Fibroblast of skin of left quadriceps (primary cell): Measurements from ENCODE around the gene PPP6R2.
"Not testable (repeated sequence)": the region's sequence is repeated elsewhere in the genome, so short reads cannot be mapped to it uniquely, and the experiment has no call there.

Source experiments
- DNase-seq, 2 experiments: peaks; one replicate each; pipeline ENCODE4 v3.0.0-alpha.2; 2013; ENCODE audit warnings: low read depth in 2 of 2

PPP6R2 gene

GRCh38 chr22:50399751-50400331 is 56.7 kb downstream of the PPP6R2 start:
- no peak for DNase-seq

GRCh38 chr22:50400406-50400805 is 57.3 kb downstream of the PPP6R2 start:
- DNase-seq = no peak

DNA sequence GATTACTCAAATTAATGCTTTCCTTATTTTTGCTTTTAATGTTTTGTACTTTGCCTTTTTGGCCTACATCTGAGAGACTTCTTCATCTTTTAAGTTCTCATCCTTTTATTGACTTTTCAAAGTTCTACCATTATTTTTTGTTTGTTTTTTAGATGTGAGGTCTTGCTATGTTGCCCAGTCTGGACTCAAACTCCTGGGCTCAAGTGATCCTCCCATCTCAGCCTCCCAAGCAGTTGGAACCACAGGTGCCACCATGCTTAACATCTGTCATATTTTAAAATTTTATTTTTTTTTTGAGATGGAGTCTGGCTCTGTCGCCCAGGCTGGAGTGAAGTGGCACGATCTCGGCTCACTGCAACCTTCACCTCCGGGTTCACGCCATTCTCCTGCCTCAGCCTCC is 57.8 kb downstream of the PPP6R2 start:
- no peak for DNase-seq

DNA sequence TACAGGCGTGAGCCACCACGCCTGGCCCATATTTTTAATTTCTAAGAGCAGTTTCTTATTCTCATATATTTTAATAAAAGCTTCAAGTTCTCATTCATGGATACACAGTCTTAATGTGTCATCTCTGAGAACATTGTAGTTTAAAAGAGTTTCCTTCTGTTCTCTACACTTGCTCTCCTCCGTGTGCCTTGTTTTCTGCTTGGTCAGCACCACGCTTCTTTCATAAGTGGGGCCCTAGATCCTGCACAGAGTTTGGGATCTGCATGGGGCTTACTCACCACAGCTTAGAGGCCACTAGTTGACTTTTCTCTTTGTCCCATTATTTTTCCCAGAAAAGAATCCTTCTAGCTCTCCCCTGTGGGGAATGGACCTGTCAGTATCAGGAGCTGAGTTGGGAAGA is 58.8 kb downstream of the PPP6R2 start:
- no peak for DNase-seq

DNA sequence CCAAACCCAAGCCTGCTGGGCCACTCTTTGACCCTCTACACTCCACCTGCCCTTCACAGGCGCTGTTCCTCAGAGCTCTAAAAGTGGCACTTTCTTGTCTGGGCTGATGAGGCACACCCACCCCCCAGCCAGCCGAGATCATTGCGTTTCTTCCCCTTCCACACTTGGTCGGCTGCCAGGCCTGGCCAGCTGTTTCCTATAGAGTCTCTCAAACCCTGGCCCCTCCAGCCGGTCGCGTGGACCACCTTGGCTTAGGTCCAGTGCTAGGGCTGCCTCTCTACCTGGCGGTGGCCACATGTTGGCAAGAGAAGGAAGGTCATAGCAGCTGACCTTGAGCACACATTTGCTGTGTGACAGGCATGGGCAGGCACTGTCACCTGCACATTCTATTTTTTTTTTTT is 60.6 kb downstream of the PPP6R2 start:
- peak in 1 of 2 experiments; percentile 3 for DNase-seq

DNA sequence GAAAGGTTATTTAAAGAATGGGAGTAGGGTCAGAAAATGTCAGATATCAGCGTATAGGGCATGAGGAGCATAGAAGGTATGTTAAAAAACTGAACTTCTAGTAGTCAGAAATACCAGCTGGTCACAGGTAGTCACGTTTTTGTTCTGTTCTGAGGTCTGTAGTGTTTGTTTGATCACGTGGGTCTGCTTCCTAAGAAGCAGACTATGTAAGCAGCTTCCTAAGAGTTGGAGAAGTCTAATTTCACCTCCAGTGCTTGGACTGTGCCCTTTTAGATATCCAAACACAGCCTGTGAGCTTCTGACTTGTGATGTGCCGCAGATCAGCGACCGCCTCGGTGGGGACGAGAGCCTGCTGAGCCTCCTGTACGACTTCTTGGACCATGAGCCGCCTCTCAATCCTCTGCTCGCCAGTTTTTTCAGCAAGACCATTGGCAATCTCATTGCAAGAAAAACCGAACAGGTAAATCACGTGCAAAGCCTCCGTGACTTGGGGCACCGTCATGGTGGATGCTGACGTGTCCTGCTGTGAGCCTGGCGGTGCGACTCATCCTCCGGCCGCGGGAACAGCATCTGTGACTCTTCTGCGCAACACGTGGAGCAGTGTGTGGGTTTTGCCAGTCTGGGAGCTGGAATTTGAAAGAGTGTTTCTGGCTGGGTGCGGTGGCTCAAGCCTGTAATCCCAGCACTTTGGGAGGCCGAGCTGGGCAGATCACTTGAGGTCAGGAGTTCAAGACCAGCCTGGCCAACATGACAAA is 63.5 kb downstream of the PPP6R2 start:
- DNase-seq = no peak

- no peak for DNase-seq
Observed at GRCh38 chr22:50408311-50408710, 65.2 kb downstream of the PPP6R2 start.

DNA sequence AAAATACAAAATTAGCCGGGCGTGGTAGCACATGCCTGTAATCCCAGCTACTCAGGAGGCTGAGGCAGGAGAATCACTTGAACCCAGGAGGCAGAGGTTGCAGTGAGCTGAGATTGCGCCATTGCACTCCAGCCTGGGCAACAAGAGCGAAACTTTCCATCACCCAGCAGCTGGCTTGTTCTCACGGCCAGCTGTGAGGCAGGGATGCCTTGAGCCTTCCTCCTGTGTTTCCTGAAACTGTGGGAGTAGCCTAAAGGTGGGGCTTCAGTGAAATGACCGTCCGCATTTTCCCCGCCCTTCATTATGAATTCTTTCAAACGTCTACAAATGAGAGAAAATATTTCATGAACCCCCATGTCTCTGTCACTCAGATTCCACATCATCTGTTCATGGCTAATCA is 65.8 kb downstream of the PPP6R2 start:
- DNase-seq = not testable (repeated sequence)

GRCh38 chr22:50414476-50415248 is 71.5 kb downstream of the PPP6R2 start:
- no peak for DNase-seq

- DNase-seq = no peak
Observed at GRCh38 chr22:50415426-50415825, 72.3 kb downstream of the PPP6R2 start.

- DNase-seq = no peak
Observed at GRCh38 chr22:50416996-50417395, 73.9 kb downstream of the PPP6R2 start.

GRCh38 chr22:50417411-50418210 is 74.5 kb downstream of the PPP6R2 start:
- DNase-seq = peak in 1 of 2 experiments; percentile 3

DNA sequence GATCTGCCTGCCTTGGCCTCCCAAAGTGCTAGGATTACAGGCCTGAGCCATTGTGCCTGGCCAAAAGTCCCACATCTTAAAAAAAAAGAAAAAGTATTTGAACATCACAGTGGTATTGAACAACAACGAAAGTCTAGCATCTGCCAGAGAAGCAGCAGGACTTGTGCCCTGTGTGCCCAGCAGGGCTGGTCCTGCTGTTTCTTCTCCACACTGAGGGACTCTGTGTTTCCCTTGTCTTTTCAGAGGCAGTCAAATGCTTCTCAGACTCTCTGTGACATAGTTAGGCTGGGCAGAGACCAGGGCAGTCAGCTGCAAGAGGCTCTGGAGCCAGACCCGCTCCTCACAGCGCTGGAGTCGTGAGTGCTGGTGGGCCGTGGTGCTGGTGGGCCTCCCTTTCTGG is 75.5 kb downstream of the PPP6R2 start:
- DNase-seq = no peak

DNA sequence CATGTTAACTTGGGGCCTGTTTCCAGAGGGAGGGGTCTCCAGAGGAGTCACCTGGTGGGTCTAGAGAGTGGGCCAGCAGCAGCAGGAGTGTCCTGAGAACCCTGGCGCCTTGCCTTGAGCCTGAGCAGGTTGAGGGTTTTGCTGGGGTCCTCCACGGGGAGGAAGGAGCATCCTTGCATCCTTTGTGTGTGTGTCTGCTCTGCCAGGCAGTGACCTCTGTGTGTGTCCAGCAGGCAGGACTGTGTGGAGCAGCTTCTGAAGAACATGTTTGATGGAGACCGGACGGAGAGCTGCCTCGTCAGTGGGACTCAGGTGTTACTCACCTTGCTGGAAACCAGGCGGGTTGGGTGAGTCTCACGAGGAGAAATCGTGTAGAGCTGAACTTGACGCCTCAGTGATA is 76.0 kb downstream of the PPP6R2 start:
- DNase-seq = no peak

GRCh38 chr22:50420015-50420414 is 76.9 kb downstream of the PPP6R2 start:
- no peak for DNase-seq

- DNase-seq = no peak
Observed at GRCh38 chr22:50420581-50420980, 77.5 kb downstream of the PPP6R2 start.

DNA sequence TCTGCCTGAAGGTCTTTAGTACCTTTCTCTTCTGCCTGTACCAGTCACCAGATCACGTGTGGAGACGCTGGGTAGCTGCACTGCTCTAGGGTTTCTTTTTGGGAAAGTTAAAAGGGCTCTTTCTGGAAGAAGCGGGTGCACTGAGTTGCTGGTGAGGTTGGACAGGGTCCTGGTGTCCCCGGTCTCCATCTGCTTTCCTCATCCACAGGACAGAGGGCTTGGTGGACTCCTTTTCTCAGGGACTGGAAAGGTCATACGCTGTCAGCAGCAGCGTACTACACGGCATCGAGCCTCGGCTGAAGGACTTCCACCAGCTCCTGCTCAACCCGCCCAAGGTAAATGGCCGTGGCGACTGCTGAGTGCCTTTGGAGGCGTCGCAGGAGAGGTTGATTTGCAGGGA is 78.9 kb downstream of the PPP6R2 start:
- DNase-seq = no peak

GRCh38 chr22:50422961-50423815 is 80.1 kb downstream of the PPP6R2 start:
- DNase-seq = no peak

DNA sequence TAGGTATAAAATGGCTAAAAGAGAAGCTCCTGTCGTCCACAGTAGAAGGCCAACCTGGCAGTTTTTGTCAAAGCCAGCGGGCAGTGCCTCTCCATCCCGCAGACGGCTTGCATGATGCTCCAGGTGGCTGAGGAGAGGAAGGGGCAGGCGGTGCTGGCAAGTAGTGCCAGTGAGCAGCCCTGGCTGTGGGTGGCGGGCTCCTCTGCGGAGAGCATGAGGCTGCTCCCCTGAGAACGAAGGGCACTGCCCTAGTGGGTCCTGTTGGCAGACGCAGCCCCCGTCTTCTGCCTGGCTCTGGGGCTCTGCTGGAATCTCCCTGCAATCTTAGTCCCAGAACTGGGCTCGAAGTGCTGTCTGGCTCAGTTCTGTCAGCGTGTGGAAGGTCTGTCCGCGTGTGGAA is 80.8 kb downstream of the PPP6R2 start:
- DNase-seq = no peak

- no peak for DNase-seq
Observed at GRCh38 chr22:50425179-50425916, 82.2 kb downstream of the PPP6R2 start.
